Activated CD8-positive, alpha-beta T cell treated with anti-CD3 and anti-CD28 coated beads for 36 hours (primary cell): ENCODE results near the gene TMEM201. TPM values are rescaled to one million over a fixed set of nuclear protein-coding genes. Genes with fewer than 3 reads are reported as not detected.

Experiments
- ATAC-seq: fragments of 200-7000 bp; cut with Tn5 transposase; one replicate; pipeline ENCODE4 v1.10.0; 2021; ENCODE audit warnings: mild to moderate bottlenecking, moderate library complexity
- CTCF ChIA-PET: fragments of 350-600 bp; sonication (Branson Sonifier 250); formaldehyde crosslinking; loops from one replicate; lab custom pipeline; 2021; ENCODE audit warnings: antibody characterized with exemption; lab: Charles Lee
- POLR2A ChIA-PET: fragments of 350-600 bp; sonication (Branson Sonifier 250); formaldehyde crosslinking; loops from one replicate; lab custom pipeline; 2021; ENCODE audit warnings: antibody characterized with exemption; lab: Charles Lee
- DNase-seq: peaks from one replicate; pipeline ENCODE4 v3.0.0-alpha.2; 2020
- H3K27ac Mint-ChIP-seq: one replicate; pipeline ENCODE4 v1.8.0; 2021; ENCODE audit warnings: mild to moderate bottlenecking, mixed read lengths
- H3K27me3 Mint-ChIP-seq: one replicate; pipeline ENCODE4 v1.8.0; 2021; ENCODE audit warnings: mixed read lengths
- H3K36me3 Mint-ChIP-seq: one replicate; pipeline ENCODE4 v1.8.0; 2021; ENCODE audit warnings: low read depth, mixed read lengths
- H3K4me1 Mint-ChIP-seq: one replicate; pipeline ENCODE4 v1.8.0; 2021; ENCODE audit warnings: low read depth, mixed read lengths
- H3K4me3 Mint-ChIP-seq: one replicate; pipeline ENCODE4 v1.8.0; 2021; ENCODE audit warnings: mild to moderate bottlenecking, moderate library complexity, mixed read lengths
- H3K9me3 Mint-ChIP-seq: one replicate; pipeline ENCODE4 v1.8.0; 2021; ENCODE audit warnings: mixed read lengths
- intact Hi-C: fragments of 100-400 bp; cut with micrococcal nuclease; formaldehyde crosslinking; loops from one replicate; pipeline ENCODE4 v1.10.0; 2022
- total RNA-seq, 2 experiments: library from RNA; stranded (reverse); gene quantifications; one replicate each; pipeline ENCODE4 v1.2.3, GENCODE V29; 2021
- TF ChIP-seq, protein P1 (sequence below): fragments of 200-600 bp; IDR thresholded peaks from one replicate; pipeline ENCODE4 v1.8.0; 2022; ENCODE audit warnings: antibody characterized with exemption, mild to moderate bottlenecking

TMEM201 gene
- total RNA-seq, 2 experiments from 2014 or later, result 16.2 to 18.1 TPM

DNA sequence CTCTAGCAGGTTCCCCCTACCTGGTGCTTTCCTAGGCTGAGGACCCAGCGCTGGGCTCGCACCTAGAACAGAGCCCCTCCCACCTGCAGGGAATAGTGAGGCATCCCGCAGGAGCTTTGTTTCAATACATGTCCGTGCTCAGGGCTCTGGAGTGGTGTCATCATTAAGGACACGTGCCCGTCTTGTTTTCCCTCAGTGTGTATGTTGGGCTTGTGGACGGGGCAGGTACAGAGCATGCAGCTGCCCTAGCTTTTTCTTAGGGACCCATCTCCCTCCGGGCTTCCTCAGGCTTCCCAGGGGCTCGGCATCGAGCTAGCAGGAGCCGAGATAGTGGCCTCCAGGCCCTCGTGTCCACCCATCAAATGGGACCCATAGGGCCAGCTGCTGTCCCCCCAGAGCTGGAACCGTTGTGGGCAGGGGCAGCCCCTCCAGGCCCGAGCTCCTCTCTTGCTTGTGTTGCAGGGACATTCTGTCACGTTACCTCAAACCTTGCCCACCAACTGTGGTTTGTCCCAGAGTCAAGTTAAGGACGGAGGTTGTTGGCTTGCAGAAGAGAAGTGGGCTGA is 3.9 kb downstream of the TMEM201 start:
- ChIA-PET POLR2A (interaction anchor here (0.6 to 1.4 kb wide), 5 partner anchors 11 to 61 kb away, joined by 3 to 6 read pairs (median 4); no protein-coding TSS in a partner anchor), CTCF (interaction anchor here (1.5 to 2.0 kb wide), 2 partner anchors 24 to 326 kb away, joined by 3 to 8 read pairs; no protein-coding TSS in a partner anchor)
- Mint-ChIP-seq H3K9me3 (no peaks in the 10 kb centered on the region), H3K27me3 (no peaks in the 10 kb centered on the region), H3K27ac (no peak overlapping the region), H3K36me3 (peaks cover 10% of the 10 kb centered on the region), H3K4me1 (peaks cover 33% of the 10 kb centered on the region), H3K4me3 (no peak overlapping the region)
- TF ChIP-seq, protein P1, sequence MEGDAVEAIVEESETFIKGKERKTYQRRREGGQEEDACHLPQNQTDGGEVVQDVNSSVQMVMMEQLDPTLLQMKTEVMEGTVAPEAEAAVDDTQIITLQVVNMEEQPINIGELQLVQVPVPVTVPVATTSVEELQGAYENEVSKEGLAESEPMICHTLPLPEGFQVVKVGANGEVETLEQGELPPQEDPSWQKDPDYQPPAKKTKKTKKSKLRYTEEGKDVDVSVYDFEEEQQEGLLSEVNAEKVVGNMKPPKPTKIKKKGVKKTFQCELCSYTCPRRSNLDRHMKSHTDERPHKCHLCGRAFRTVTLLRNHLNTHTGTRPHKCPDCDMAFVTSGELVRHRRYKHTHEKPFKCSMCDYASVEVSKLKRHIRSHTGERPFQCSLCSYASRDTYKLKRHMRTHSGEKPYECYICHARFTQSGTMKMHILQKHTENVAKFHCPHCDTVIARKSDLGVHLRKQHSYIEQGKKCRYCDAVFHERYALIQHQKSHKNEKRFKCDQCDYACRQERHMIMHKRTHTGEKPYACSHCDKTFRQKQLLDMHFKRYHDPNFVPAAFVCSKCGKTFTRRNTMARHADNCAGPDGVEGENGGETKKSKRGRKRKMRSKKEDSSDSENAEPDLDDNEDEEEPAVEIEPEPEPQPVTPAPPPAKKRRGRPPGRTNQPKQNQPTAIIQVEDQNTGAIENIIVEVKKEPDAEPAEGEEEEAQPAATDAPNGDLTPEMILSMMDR, result no peak
- no peak for ATAC-seq
- DNase-seq, result no peak
- intact Hi-C loops, result no loop called here

DNA sequence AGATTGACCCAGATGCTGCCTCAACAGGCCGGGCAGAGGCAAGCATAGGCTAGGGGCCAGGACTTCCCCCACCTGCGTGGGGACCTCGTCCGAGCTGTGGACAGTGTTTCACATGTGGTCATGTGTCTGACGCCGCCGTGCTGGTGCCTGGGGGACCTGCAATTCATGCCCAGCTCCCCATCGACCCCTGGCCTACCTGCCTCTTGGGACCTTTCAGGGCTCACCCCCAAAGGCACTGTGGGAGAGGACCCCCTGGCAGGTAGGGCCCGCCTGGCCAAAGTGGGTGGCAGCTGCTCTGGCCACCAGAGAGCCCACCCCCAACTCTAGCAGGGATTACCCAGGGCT is 4.4 kb downstream of the TMEM201 start:
- TF ChIP-seq, protein P1, result no peak
- H3K9me3 Mint-ChIP-seq, result no peaks in the 10 kb centered on the region
- no peaks in the 10 kb centered on the region for H3K27me3 Mint-ChIP-seq
- no peak overlapping the region for H3K4me3 Mint-ChIP-seq
- POLR2A ChIA-PET, result interaction anchor here (0.8 to 1.4 kb wide), 5 partner anchors 10 to 61 kb away, joined by 3 to 6 read pairs (median 4); no protein-coding TSS in a partner anchor
- peaks cover 10% of the 10 kb centered on the region for H3K36me3 Mint-ChIP-seq
- no peak overlapping the region for H3K27ac Mint-ChIP-seq
- ATAC-seq (no peak), DNase-seq (no peak)
- CTCF ChIA-PET, result interaction anchor here (1.4 kb wide), 1 partner anchor 34 kb away, joined by 4 read pairs; no protein-coding TSS in a partner anchor
- intact Hi-C loops, result no loop called here
- H3K4me1 Mint-ChIP-seq, result peaks cover 32% of the 10 kb centered on the region

DNA sequence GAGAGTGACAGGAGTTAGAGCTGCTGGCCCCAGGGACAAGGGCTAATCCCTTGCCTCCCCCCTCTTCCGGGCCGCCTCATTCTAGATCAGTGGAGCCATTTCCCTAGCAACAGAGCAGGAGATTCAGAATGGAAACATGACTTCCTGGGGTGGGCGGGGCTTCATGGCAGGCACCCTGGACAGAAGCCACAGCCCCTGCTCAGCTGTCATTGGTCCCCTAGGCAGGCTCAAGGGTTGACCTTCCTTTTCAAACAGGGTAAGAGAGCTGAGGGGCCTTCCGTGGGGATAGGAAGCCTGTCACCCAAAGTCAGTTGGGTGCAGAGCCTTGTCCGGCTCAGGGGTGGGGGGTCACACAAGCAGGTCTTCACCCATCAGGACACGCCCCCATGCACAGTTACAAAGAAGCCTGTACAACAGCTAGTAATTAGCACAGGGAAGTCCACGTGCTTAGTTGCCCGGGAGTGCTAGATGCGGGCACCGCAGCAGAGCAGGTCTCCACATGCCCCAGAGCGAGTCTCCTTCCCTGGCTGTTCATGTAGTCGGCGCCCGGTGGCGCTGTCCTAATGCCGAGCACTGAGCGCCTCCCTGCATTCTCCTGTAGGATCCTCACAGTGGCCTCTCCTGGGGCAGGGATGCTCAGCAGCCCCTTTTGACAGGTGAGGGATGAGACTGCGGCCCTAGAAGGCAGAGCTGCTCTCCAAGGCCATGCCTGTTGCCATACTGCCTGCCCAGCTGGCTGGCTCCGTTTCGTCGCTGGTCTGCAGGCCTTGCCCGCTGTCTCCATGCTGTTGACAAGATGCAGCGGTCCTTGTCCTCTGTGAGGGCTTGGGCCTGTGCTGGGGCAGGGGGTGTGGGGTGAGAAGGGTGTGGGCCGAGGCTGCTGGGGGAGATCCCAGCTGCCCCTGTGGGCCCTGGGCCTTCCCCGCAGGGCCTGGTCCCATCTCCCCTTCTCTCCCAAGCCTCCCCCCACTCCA is 5.1 kb downstream of the TMEM201 start:
- Mint-ChIP-seq H3K4me1 (peaks cover 30% of the 10 kb centered on the region), H3K4me3 (no peak overlapping the region), H3K27ac (no peak overlapping the region), H3K36me3 (peaks cover 10% of the 10 kb centered on the region), H3K9me3 (no peaks in the 10 kb centered on the region), H3K27me3 (no peaks in the 10 kb centered on the region)
- peak; percentile 76 for DNase-seq
- POLR2A ChIA-PET, result interaction anchor here (0.8 to 1.4 kb wide), 4 partner anchors 9 to 21 kb away, joined by 3 to 6 read pairs (median 4); no protein-coding TSS in a partner anchor
- TF ChIP-seq, protein P1, result no peak
- CTCF ChIA-PET, result interaction anchor here (1.4 kb wide), 1 partner anchor 33 kb away, joined by 4 read pairs; no protein-coding TSS in a partner anchor
- intact Hi-C loops, result no loop called here
- peak; percentile 48 for ATAC-seq

DNA sequence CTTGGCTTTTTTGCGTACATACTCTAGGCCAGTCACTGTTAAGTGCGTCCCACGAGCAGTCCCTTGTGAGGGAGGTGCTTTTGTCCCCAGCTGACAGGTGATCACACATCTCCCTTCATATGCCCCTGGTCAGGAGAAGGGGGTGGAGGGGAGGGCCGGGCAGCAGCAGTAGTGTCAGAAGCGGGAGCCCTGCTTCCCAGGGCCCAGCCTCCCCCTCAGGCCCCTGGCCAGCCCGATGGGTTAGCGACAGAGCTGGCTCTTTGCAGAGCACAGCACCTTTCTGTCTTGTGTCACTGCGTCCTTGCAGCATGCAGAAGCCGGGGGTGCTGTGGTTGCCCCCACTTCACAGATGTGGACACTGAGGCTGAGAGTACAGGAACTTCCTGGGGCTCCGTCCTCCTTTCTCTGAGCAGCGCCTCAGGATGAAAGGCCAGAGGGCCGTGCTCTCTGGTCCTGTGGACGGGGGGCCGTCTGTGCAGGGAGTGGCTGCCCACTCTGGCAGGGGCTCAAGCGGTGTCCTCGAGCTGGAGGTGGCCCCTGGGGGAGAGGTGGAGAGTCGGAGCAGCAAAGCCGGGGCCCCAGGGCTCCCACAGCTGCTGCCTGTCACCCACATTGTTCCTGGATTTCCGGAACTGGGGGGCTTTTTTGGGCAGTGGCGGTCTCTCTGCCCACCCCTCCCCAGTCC is 5.9 kb downstream of the TMEM201 start:
- intact Hi-C loops, result no loop called here
- ChIA-PET POLR2A (interaction anchor here (0.9 kb wide), 1 partner anchor 8 kb away, joined by 3 read pairs; no protein-coding TSS in a partner anchor), CTCF (interaction anchor here (1.4 kb wide), 1 partner anchor 32 kb away, joined by 4 read pairs; no protein-coding TSS in a partner anchor)
- TF ChIP-seq, protein P1, result no peak
- no peak overlapping the region for H3K4me3 Mint-ChIP-seq
- H3K9me3 Mint-ChIP-seq, result no peaks in the 10 kb centered on the region
- peaks cover 29% of the 10 kb centered on the region for H3K4me1 Mint-ChIP-seq
- ATAC-seq, result no peak
- H3K27ac Mint-ChIP-seq, result no peak overlapping the region
- peaks cover 10% of the 10 kb centered on the region for H3K36me3 Mint-ChIP-seq
- H3K27me3 Mint-ChIP-seq, result no peaks in the 10 kb centered on the region
- no peak for DNase-seq
